Esophagus muscularis mucosa (tissue), 4 donors: ENCODE results near the gene ABR. TPM values are rescaled to one million over a fixed set of nuclear protein-coding genes. Genes with fewer than 3 reads are reported as not detected.

Experiments used
- DNase-seq: peaks from one replicate; pipeline ENCODE4 v3.0.0-alpha.2; 2017; ENCODE audit errors: extremely low spot score
- H3K27ac ChIP-seq, 4 donors: fragments of 200-600 bp; sonication (generic); replicated peaks in 1 of 4; 1 replicate in 3 of 4; 2 replicates in 1 of 4; pipeline ENCODE4 v1.5.1; 2016 to 2019; ENCODE audit warnings: mild to moderate bottlenecking in 1 of 4
- H3K27me3 ChIP-seq, 4 donors: fragments of 200-600 bp; sonication (generic); one replicate each; pipeline versions ENCODE4 v1.5.1 to v1.6.0; 2016 to 2019
- H3K36me3 ChIP-seq, 4 donors: fragments of 200-600 bp; sonication (generic); one replicate each; pipeline ENCODE4 v1.5.1; 2016 to 2019
- H3K4me1 ChIP-seq, 4 donors: fragments of 200-600 bp; sonication (generic); one replicate each; pipeline ENCODE4 v1.5.1; 2016 to 2019
- H3K4me3 ChIP-seq, 4 donors: fragments of 200-600 bp; sonication (generic); 1 replicate in 2 of 4; 2 replicates in 2 of 4; pipeline ENCODE4 v1.5.1; 2016 to 2019; ENCODE audit warnings: mild to moderate bottlenecking in 4 of 4, moderate library complexity in 1 of 4
- H3K9me3 ChIP-seq, 4 donors: fragments of 200-600 bp; sonication (generic); 1 replicate in 3 of 4; 2 replicates in 1 of 4; pipeline ENCODE4 v1.5.1; 2016 to 2019
- EP300 ChIP-seq: sonication (generic); formaldehyde crosslinking; IDR thresholded peaks from one replicate; pipeline ENCODE4 v1.6.1; 2017; ENCODE audit warnings: antibody characterized with exemption
- POLR2A ChIP-seq: fragments of 450-650 bp; IDR thresholded peaks from one replicate; pipeline ENCODE4 v1.6.1; 2017; ENCODE audit warnings: antibody characterized with exemption, moderate library complexity, mild to moderate bottlenecking, low read depth
- POLR2AphosphoS5 ChIP-seq, 2 donors: sonication (generic); formaldehyde crosslinking; IDR thresholded peaks; one replicate each; pipeline ENCODE4 v1.6.1; 2017; ENCODE audit warnings: antibody characterized with exemption in 2 of 2
- WGBS: methylation state at CpG from one replicate; pipeline ENCODE4 v1.1.5; 2018; 5-methylcytosine and 5-hydroxymethylcytosine counted together
- intact Hi-C: fragments of 100-400 bp; cut with DNase I; formaldehyde crosslinking; loops from one replicate; pipeline ENCODE4 v1.15.1; 2023
- total RNA-seq, 4 donors: library from RNA; depleted of rRNA; stranded (reverse); fragments of >200 nt; gene quantifications; one replicate each; pipeline versions ENCODE4 v1.1.0 to v1.2.1, GENCODE V29; 2016
- TF ChIP-seq, protein P1 (sequence below), 3 experiments: fragments of 200-600 bp in 2 of 3; fragments of 450-650 bp in 1 of 3; sonication (generic) in 2 of 3; IDR thresholded peaks; one replicate each; pipeline ENCODE4 v1.5.1; 2017 to 2019; ENCODE audit warnings: antibody characterized with exemption in 3 of 3, mild to moderate bottlenecking in 2 of 3, moderate library complexity in 1 of 3

ABR gene
- total RNA-seq, 4 donors from 2014 or later, result 98.4 to 142 (median 114) TPM

DNA sequence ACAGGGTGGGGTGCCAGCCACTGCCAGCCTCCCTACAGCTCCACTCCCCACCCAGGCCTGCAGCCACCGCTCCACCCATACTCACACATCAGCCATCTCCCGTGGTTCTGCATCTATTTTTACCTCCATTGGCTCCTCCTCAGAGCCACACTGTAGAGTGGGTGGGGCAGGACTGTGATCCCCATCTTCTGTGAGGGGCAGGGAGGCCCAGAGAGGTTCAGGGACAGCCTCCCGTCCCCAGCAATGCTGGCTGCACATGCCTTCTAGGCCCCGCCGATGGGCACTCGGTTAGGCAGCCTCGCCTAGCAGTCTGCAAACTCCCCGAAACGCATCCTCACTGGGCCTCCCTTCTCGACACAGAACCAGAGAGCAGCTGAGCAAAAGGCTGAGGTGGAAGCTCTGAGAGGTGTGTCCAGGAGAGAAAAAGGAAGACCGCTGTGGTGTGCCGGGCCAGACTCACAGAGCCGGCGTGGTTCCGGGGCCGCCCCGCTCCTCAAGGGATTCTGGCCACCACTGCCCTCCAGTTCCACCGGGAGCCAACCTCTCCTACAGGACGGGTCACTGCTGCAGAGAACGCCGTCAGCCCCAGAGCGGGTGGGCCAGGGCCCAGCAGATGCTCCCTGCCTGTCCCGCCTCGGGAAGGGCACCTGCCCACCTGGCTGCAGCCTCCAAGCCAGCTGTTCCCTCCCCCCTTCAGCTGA is 71.9 kb downstream of the ABR start:
- Histone ChIP-seq H3K4me1 (peaks cover 86 to 94% (median 89%) of the 10 kb centered on the region in 4 donors), H3K27ac (peak overlapping the region; percentile 91 to 95 (median 94)), H3K9me3 (no peaks in the 10 kb centered on the region), H3K36me3 (no peaks in the 10 kb centered on the region), H3K4me3 (peak overlapping the region; percentile 71 to 93 (median 79)), H3K27me3 (peaks cover 0 to 3% (median 0%) of the 10 kb centered on the region in 4 donors)
- intact Hi-C loops, result no loop called here
- DNase-seq, result no peak
- no peak for TF ChIP-seq EP300
- TF ChIP-seq POLR2A, result no peak
- TF ChIP-seq, protein P1, sequence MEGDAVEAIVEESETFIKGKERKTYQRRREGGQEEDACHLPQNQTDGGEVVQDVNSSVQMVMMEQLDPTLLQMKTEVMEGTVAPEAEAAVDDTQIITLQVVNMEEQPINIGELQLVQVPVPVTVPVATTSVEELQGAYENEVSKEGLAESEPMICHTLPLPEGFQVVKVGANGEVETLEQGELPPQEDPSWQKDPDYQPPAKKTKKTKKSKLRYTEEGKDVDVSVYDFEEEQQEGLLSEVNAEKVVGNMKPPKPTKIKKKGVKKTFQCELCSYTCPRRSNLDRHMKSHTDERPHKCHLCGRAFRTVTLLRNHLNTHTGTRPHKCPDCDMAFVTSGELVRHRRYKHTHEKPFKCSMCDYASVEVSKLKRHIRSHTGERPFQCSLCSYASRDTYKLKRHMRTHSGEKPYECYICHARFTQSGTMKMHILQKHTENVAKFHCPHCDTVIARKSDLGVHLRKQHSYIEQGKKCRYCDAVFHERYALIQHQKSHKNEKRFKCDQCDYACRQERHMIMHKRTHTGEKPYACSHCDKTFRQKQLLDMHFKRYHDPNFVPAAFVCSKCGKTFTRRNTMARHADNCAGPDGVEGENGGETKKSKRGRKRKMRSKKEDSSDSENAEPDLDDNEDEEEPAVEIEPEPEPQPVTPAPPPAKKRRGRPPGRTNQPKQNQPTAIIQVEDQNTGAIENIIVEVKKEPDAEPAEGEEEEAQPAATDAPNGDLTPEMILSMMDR (IDR thresholded peaks at IDR 0.05), result no peak
- TF ChIP-seq POLR2AphosphoS5 (IDR thresholded peaks at IDR 0.05), result peak; percentile 27 to 40
- 43% methylated on average over 10 of the region's 24 CpGs for WGBS

DNA sequence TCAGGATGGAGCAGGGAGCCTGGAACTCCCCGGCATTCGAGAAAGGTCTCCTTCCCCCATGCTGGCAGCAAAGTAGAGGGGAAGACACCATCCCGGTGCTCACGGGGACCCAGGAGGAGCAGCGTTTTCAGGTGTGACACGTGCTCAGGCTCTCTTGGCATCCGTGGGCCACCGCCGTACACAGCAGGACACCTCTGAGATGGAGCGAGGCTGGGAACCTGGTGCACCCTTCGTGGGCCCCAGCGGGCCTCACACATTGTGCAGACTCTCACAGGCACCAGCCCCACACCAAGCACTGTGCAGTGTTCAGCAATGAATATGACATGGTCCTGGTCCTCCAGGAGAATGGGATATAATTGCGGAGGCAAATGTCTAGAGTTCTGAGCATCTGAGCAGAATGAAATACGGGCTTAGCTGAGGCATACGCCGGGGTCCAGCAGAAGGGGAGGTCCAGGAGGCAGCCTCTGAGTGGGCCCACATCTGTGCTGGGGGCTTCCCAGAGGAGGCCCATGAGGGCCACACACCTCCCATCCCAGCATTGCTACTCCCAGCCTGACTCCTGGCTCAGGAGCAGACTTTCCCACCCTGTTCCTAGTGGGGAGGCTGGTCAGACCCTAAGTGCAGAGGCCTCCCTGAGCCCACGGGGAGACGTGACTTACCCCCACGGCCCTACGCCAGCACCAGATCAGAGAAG is 72.6 kb downstream of the ABR start:
- 84% methylated on average over 10 of the region's 20 CpGs for WGBS
- H3K27ac ChIP-seq, result peak overlapping the region; percentile 91 to 95 (median 94)
- TF ChIP-seq POLR2AphosphoS5 (IDR thresholded peaks at IDR 0.05) (no peak), EP300 (no peak), POLR2A (no peak)
- TF ChIP-seq, protein P1 (IDR thresholded peaks at IDR 0.05), result no peak
- intact Hi-C loops, result no loop called here
- peaks cover 0 to 3% (median 0%) of the 10 kb centered on the region in 4 donors for H3K27me3 ChIP-seq
- H3K36me3 ChIP-seq, result no peaks in the 10 kb centered on the region
- peaks cover 80 to 91% (median 86%) of the 10 kb centered on the region in 4 donors for H3K4me1 ChIP-seq
- H3K9me3 ChIP-seq, result no peaks in the 10 kb centered on the region
- DNase-seq, result no peak
- peak overlapping the region in 3 of 4 donors; percentile 71 to 93 (median 78) for H3K4me3 ChIP-seq

DNA sequence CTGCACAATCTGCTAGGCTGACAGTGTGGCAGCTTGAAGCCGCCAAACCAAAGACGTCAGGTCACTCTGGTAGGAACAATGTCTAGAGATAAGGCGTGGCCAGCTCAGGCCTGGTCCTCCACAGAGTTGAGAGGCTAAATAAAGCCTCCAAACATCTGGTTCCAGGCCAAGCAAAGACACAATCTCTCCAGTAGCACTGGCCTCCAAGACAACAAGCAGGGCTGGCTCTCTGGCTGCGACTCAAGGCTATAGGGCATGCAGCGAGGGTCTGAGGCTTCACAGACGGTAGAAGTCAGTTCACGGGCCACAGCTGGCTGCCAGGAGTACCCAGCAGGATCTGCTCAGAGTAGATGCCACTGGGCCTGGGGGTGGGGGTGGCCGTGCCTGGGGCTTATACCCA is 75.6 kb downstream of the ABR start:
- H3K36me3 ChIP-seq, result peaks cover 4 to 15% (median 13%) of the 10 kb centered on the region in 4 donors
- no peak overlapping the region for H3K4me3 ChIP-seq
- H3K27ac ChIP-seq, result peak overlapping the region; percentile 9 to 61 (median 54)
- intact Hi-C loops, result no loop called here
- peaks cover 0 to 3% (median 0%) of the 10 kb centered on the region in 4 donors for H3K27me3 ChIP-seq
- WGBS, result 65% methylated on average over 5 of the region's 8 CpGs
- TF ChIP-seq, protein P1 (IDR thresholded peaks at IDR 0.05), result no peak
- TF ChIP-seq EP300 (no peak), POLR2A (no peak), POLR2AphosphoS5 (IDR thresholded peaks at IDR 0.05) (no peak)
- H3K4me1 ChIP-seq, result peaks cover 51 to 69% (median 59%) of the 10 kb centered on the region in 4 donors
- H3K9me3 ChIP-seq, result no peaks in the 10 kb centered on the region
- no peak for DNase-seq

DNA sequence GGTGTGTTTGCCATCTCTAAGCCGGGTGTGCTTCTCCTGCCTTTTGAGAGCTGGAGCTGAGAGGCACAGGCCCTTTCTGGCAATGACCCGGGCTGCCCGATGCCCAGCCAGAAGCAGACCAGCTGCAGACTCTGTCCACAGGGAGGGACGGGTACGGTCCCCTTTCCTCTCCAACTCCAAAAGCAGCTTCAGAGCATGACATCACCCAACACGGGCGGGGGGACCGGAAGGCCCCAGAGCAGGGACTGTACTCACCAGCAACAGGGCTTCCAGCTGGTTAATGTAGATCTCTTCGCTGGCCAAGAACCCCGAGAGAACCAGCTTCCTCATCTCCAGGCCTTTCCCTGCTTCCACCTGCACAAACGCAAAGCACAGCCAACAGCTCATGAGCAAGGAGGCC is 79.4 kb downstream of the ABR start:
- TF ChIP-seq POLR2A, result no peak
- TF ChIP-seq EP300, result no peak
- no peak for TF ChIP-seq POLR2AphosphoS5 (IDR thresholded peaks at IDR 0.05)
- TF ChIP-seq, protein P1 (IDR thresholded peaks at IDR 0.05), result no peak
- peaks cover 26 to 52% (median 35%) of the 10 kb centered on the region in 4 donors for H3K4me1 ChIP-seq
- peaks cover 4 to 51% (median 37%) of the 10 kb centered on the region in 4 donors for H3K36me3 ChIP-seq
- WGBS, result 70% methylated on average over 8 of the region's 11 CpGs
- H3K9me3 ChIP-seq, result no peaks in the 10 kb centered on the region
- no peak overlapping the region for H3K27ac ChIP-seq
- H3K4me3 ChIP-seq, result no peak overlapping the region
- DNase-seq, result no peak
- no peaks in the 10 kb centered on the region for H3K27me3 ChIP-seq
- intact Hi-C loops, result no loop called here
